HUES6 (cell line): ENCODE results near the gene TRNAU1AP.
"Not testable (repeated sequence)": the region's sequence is repeated elsewhere in the genome, so short reads cannot be mapped to it uniquely, and the experiment has no call there.

Source experiments
- H3K27ac ChIP-seq: 2 replicates; pipeline ENCODE4 v1.7.0; 2013; ENCODE audit warnings: low read depth, mild to moderate bottlenecking, low read length, inconsistent platforms
- H3K27me3 ChIP-seq: 2 replicates; pipeline ENCODE4 v1.6.1; 2013; ENCODE audit warnings: low read length; ENCODE audit not compliant: control insufficient read depth, insufficient read depth
- H3K36me3 ChIP-seq: 2 replicates; pipeline ENCODE4 v1.6.1; 2013; ENCODE audit warnings: low read length; ENCODE audit not compliant: control insufficient read depth, insufficient read depth
- H3K4me1 ChIP-seq: 2 replicates; pipeline ENCODE4 v1.6.1; 2013; ENCODE audit warnings: low read length; ENCODE audit not compliant: control insufficient read depth, insufficient read depth
- H3K4me3 ChIP-seq: 2 replicates; pipeline ENCODE4 v1.5.1; 2013; ENCODE audit warnings: low read depth, low read length
- H3K9ac ChIP-seq: one replicate; pipeline ENCODE4 v1.6.1; 2013; ENCODE audit warnings: mild to moderate bottlenecking, low read length
- H3K9me3 ChIP-seq: 2 replicates; pipeline ENCODE4 v1.6.1; 2013; ENCODE audit warnings: low read depth, low read length; ENCODE audit not compliant: control insufficient read depth, insufficient read depth

The TRNAU1AP gene

GRCh38 chr1:28577738-28578536, 25.1 kb downstream of the TRNAU1AP start:
- 0 out of 2 replicates have a peak, but pooled peaks cover 4% of the 10 kb centered on the region for H3K4me1 ChIP-seq
- H3K4me3 ChIP-seq, result no peak overlapping the region
- no peaks in the 10 kb centered on the region for H3K9me3 ChIP-seq
- no peak overlapping the region for H3K27ac ChIP-seq
- no peaks in the 10 kb centered on the region; the same call in 1 of the 2 replicates for H3K27me3 ChIP-seq
- peaks cover 62% of the 10 kb centered on the region for H3K36me3 ChIP-seq
- no peak overlapping the region for H3K9ac ChIP-seq

- no peak overlapping the region for H3K9ac ChIP-seq
- H3K9me3 ChIP-seq, result no peaks in the 10 kb centered on the region
- no peak overlapping the region for H3K4me3 ChIP-seq
- 0 out of 2 replicates have a peak, but pooled peaks cover 4% of the 10 kb centered on the region for H3K4me1 ChIP-seq
- H3K27me3 ChIP-seq, result no peaks in the 10 kb centered on the region; the same call in 1 of the 2 replicates
- H3K36me3 ChIP-seq, result peaks cover 57% of the 10 kb centered on the region
- H3K27ac ChIP-seq, result no peak overlapping the region
These were observed 25.9 kb downstream of the TRNAU1AP start for GRCh38 chr1:28578696-28579218.

GRCh38 chr1:28579401-28579800, 26.5 kb downstream of the TRNAU1AP start:
- H3K36me3 ChIP-seq, result peaks cover 52% of the 10 kb centered on the region
- no peak overlapping the region for H3K27ac ChIP-seq
- H3K4me3 ChIP-seq, result peak overlapping the region; percentile 84
- no peak overlapping the region for H3K9ac ChIP-seq
- H3K4me1 ChIP-seq, result 0 out of 2 replicates have a peak, but pooled peaks cover 4% of the 10 kb centered on the region
- no peaks in the 10 kb centered on the region; the same call in 1 of the 2 replicates for H3K27me3 ChIP-seq
- H3K9me3 ChIP-seq, result no peaks in the 10 kb centered on the region

GRCh38 chr1:28580722-28581530, 28.0 kb downstream of the TRNAU1AP start:
- H3K27me3 ChIP-seq, result no peaks in the 10 kb centered on the region; the same call in 1 of the 2 replicates
- H3K36me3 ChIP-seq, result peaks cover 45% of the 10 kb centered on the region

GRCh38 chr1:28581531-28582247, 28.8 kb downstream of the TRNAU1AP start:
- H3K27ac ChIP-seq, result peak overlapping the region; percentile 77
- H3K4me1 ChIP-seq, result 0 out of 2 replicates have a peak, but pooled peaks cover 4% of the 10 kb centered on the region
- H3K9ac ChIP-seq, result peak overlapping the region; percentile 84
- peak overlapping the region; percentile 84 for H3K4me3 ChIP-seq
- no peaks in the 10 kb centered on the region; the same call in 1 of the 2 replicates for H3K27me3 ChIP-seq
- no peaks in the 10 kb centered on the region for H3K9me3 ChIP-seq
- H3K36me3 ChIP-seq, result peaks cover 45% of the 10 kb centered on the region

More at GRCh38 chr1:28580722-28581530, 28.0 kb downstream of the TRNAU1AP start:
- 0 out of 2 replicates have a peak, but pooled peaks cover 4% of the 10 kb centered on the region for H3K4me1 ChIP-seq
- peak overlapping the region; percentile 84 for H3K9ac ChIP-seq
- H3K27ac ChIP-seq, result peak overlapping the region; percentile 77
- peak overlapping the region; percentile 84 for H3K4me3 ChIP-seq
- H3K9me3 ChIP-seq, result no peaks in the 10 kb centered on the region

- H3K9me3 ChIP-seq, result no peaks in the 10 kb centered on the region
- peak overlapping the region; percentile 84 for H3K9ac ChIP-seq
- H3K27me3 ChIP-seq, result no peaks in the 10 kb centered on the region; the same call in 1 of the 2 replicates
- H3K27ac ChIP-seq, result peak overlapping the region; percentile 12; the same call in 1 of the 2 replicates
- H3K4me1 ChIP-seq, result 0 out of 2 replicates have a peak, but pooled peaks cover 4% of the 10 kb centered on the region
- peak overlapping the region; percentile 84 for H3K4me3 ChIP-seq
- H3K36me3 ChIP-seq, result peaks cover 40% of the 10 kb centered on the region
These were observed 29.3 kb downstream of the TRNAU1AP start for GRCh38 chr1:28582248-28582615.

GRCh38 chr1:28586585-28587391, 33.9 kb downstream of the TRNAU1AP start:
- not testable (repeated sequence) for H3K9me3 ChIP-seq, H3K4me1 ChIP-seq, H3K27ac ChIP-seq, H3K9ac ChIP-seq, H3K27me3 ChIP-seq, H3K4me3 ChIP-seq, H3K36me3 ChIP-seq

GRCh38 chr1:28591708-28592320, 38.9 kb downstream of the TRNAU1AP start, which contains the start of gene RAB42:
RAB42 (plus strand) TSS chr1:28592265; CDS start chr1:28592512, 247 bp downstream.
- peaks cover 26% of the 10 kb centered on the region for H3K4me1 ChIP-seq
- H3K4me3 ChIP-seq, result peak within 1 kb of the TSS; percentile 74
- H3K9me3 ChIP-seq, result no peaks in the 10 kb centered on the region
- H3K27ac ChIP-seq, result no peak within 1 kb of the TSS
- peaks cover 9% of the 10 kb centered on the region for H3K27me3 ChIP-seq
- H3K36me3 ChIP-seq, result no peaks in the 10 kb centered on the region
- peak within 1 kb of the TSS; percentile 65 for H3K9ac ChIP-seq

- peaks cover 26% of the 10 kb centered on the region for H3K4me1 ChIP-seq
- H3K36me3 ChIP-seq, result no peaks in the 10 kb centered on the region
- H3K27ac ChIP-seq, result no peak overlapping the region
- H3K4me3 ChIP-seq, result peak overlapping the region; percentile 74
- peaks cover 9% of the 10 kb centered on the region for H3K27me3 ChIP-seq
- H3K9me3 ChIP-seq, result no peaks in the 10 kb centered on the region
- H3K9ac ChIP-seq, result peak overlapping the region; percentile 65
These were observed 39.6 kb downstream of the TRNAU1AP start for GRCh38 chr1:28592321-28593071.
